Measurements from ENCODE around the gene LRP5.
"Not testable (repeated sequence)": the region's sequence is repeated elsewhere in the genome, so short reads cannot be mapped to it uniquely, and the experiment has no call there.

LRP5 gene

DNA sequence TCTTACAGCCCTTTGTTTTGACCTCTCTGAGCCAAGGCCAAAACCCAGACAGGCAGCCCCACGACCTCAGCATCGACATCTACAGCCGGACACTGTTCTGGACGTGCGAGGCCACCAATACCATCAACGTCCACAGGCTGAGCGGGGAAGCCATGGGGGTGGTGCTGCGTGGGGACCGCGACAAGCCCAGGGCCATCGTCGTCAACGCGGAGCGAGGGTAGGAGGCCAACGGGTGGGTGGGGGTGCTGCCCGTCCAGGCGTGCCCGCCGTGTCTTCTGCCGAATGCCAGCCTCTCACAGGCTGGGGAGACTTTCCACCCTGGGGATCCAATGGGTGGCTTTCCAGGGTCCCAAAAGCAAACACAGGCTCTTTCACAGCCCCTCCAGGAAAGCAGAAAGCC, 111.1 kb downstream of the LRP5 start:
- no peak for DNase-seq (ENCODE audit: low read depth)

DNA sequence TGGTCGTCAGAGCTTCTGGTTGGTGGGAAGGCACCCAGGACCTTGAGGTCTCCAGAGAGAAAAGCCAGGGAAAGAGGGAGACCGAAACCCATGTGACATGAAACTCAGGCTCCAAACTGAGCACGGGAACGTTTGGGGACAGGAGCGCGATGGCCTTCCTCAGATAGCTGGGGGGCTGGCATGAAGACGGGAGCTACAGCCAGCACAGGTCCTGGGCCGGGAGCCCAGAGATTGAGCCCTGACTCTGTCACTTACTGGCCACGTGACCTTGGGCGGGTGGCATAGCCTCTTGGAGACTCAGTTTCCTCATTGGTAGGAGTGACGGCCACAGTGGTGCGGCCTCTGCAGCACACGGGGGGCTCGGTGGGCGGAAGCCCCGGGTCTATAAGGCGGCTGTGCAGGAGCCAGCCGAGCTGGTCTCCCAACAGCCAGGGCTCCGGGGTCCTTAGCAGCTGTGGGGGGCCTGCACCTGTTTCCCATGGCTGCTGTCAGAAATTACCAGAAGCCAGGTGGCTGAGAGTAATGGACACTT, 111.8 kb downstream of the LRP5 start:
- no peak for DNase-seq (ENCODE audit: low read depth)

DNA sequence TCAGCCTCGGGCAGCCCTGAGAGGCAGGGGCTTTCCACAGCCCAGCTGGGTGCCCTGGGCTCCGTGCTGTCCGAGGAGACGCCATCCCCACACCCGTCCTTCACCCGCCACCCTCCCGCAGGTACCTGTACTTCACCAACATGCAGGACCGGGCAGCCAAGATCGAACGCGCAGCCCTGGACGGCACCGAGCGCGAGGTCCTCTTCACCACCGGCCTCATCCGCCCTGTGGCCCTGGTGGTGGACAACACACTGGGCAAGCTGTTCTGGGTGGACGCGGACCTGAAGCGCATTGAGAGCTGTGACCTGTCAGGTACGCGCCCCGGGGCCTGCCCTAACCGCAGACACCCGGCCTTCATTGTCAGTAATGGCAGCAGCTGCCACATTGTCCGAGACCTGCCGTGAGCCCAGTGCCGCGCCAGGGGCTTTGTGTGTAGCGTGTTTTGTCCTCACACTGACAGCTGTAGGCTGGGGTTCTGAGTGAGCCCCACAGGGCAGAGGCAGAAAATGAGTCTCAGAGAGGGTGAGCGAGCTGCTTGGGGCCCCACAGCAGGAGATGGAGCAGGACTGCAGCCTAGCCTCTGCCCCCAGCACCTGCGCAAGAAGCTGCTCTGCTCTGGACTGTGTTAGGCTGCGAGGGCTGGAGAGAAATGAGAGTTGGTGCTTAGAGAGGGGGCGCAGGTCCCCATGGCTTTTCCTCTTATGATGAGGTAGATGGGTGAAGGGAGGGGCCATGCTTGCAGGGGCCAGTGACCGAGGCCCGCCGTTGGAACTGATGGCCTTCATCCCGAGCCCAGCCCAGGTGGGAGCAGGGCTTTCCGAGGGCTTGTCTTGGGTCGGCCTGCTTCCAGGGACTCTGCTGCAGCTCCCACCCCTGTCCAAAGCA, 112.8 kb downstream of the LRP5 start:
- no peak for DNase-seq (ENCODE audit: low read depth)

DNA sequence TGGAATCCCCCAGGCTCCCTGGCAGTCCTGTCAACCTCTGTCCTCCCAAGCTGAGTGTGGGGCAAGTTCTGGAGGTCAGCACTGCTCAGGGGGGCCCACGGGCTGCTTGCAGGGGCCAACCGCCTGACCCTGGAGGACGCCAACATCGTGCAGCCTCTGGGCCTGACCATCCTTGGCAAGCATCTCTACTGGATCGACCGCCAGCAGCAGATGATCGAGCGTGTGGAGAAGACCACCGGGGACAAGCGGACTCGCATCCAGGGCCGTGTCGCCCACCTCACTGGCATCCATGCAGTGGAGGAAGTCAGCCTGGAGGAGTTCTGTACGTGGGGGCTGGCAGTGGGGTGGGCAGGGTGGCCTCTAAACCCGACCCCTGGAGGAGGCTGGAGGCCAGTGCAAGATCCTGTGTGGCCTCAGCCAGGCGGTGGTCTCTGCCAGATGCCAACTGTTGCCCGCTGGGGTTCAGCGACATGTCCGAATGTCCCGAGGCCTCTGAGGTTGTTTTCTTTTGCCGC, 113.5 kb downstream of the LRP5 start:
- no peak for DNase-seq (ENCODE audit: low read depth)

DNA sequence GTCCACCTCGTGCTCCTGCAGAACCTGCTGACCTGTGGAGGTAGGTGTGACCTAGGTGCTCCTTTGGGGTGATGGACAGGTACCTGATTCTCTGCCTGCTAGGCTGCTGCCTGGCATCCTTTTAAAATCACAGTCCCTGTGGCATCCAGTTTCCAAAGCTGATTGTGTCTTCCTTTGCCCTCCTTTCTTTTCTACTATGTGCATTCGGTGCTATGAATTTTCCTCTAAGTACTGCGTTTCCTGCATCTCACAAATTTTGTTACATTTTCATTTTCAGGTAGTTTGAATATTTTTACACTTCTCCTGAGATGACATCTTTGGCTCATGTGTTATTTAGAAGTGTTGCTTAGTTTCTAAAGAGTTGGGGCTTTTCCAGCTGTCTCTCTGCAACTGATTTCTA, 117.3 kb downstream of the LRP5 start:
- DNase-seq (ENCODE audit: low read depth), result no peak

DNA sequence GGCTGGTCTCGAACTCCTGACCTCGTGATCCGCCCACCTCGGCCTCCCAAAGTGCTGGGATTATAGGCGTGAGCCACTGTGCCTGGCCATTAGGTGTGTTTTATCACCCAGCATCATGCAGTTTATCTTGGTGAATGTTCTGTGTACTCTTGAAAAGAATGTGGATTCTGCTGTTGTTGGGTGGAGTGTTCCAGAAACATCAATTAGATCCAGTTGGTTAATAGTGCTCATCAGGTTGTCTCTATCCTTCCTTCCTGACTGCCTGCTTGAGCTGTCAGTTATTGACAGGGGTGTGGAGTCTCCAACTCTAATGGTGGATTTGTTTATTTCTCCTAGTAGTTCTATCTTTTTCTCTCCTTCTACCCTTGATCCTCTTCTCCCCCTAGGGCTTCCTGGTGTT, 118.0 kb downstream of the LRP5 start:
- DNase-seq (ENCODE audit: low read depth), result no peak

DNA sequence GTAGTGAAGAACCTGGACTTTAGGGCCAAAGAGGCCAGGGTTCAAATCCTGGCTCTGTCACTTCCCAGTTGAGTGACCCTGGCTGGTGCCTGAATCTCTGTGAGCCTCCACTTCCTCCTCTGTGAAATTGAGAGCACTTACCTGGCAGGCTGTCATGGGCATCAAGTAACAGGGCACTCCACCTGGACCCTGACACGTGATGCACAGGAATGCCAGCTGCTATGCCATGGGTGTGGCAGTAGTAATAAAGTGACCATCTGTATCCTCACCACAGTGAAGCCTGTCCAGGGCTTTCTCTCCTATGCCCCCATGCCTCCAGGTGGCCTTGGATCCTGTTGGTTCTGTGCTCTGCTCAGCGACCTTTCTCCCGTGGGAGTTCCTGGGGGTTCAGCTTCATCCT, 118.4 kb downstream of the LRP5 start:
- no peak for DNase-seq (ENCODE audit: low read depth)

DNA sequence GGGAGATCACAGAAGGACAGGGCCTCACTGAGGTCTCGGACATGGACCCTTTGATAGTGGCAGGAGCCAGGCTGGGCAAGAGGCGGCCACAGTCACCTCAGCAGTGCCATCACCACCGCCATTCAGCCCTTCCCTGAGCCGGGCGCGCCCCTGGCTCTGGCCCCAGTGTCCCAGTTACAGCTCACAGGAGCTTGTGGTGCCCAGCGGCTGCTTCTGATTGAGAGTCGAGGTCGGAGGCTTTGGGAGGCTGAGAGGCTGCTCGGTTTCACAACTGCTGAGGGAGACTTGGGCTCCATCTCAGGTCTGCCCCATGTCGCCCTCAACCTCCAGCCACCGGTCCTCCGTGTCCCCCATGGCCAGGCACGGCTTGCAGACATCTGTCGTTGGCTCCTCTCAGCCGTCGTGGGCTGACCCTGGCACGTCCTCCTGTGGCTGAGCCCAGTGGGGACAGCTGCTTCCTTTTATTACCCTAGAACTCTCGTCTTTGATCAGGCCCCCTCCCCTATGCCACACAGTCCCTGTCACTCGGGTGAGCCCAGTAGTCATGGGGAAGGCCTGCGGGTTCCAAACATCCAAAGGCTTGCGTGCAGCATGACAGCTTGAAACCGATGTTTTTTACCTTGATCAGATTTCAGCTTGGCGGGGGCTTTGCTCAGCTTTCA, 119.7 kb downstream of the LRP5 start:
- DNase-seq (ENCODE audit: low read depth), result no peak

DNA sequence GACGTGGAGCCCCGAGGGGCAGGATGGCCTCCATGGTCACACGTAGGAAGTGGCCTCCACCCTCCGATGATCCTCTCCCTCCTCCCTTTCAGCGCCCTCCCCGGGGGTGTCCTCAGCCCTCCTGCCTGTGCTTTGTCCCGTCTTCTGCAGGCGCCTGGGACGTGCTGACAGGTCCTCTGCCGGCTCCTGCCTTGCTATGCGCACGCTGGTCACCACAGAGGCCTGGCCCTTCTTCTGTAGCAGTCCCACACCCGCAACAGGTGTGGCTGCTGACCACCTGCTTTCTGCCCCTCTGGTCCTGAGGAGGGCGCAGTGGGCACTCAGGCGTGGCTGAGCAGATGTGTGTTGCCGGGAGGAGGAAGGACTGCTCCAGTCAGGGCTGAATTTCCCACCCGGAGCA, 120.5 kb downstream of the LRP5 start:
- DNase-seq (ENCODE audit: low read depth), result no peak

DNA sequence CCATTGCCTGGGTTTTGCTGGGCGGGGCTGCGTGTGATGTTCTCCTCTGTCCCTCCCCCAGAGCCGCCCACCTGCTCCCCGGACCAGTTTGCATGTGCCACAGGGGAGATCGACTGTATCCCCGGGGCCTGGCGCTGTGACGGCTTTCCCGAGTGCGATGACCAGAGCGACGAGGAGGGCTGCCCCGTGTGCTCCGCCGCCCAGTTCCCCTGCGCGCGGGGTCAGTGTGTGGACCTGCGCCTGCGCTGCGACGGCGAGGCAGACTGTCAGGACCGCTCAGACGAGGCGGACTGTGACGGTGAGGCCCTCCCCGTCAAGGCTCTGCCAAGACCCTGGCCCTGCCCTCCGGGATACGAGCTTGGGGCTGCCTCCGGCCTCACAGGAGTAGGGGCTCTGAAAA, 121.2 kb downstream of the LRP5 start:
- DNase-seq (ENCODE audit: low read depth), result no peak

DNA sequence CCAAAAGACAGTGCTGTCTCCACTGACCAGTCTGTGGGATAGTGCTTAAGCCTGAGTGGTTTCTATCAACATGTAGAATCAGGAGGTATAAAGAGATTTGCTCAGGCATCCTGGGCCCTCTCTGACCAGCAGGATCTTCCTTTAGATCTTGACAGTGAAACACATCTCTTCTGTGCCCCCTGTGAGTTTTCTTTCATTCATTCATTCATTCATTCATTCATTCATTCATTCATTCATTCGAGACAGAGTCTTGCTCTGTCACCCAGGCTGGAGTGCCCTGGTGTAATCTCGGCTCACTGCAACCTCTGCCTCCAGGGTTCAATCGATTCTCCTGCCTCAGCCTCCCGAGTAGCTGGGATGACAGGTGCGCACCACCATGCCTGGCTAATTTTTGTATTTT, 121.8 kb downstream of the LRP5 start:
- DNase-seq (ENCODE audit: low read depth), result not testable (repeated sequence)

DNA sequence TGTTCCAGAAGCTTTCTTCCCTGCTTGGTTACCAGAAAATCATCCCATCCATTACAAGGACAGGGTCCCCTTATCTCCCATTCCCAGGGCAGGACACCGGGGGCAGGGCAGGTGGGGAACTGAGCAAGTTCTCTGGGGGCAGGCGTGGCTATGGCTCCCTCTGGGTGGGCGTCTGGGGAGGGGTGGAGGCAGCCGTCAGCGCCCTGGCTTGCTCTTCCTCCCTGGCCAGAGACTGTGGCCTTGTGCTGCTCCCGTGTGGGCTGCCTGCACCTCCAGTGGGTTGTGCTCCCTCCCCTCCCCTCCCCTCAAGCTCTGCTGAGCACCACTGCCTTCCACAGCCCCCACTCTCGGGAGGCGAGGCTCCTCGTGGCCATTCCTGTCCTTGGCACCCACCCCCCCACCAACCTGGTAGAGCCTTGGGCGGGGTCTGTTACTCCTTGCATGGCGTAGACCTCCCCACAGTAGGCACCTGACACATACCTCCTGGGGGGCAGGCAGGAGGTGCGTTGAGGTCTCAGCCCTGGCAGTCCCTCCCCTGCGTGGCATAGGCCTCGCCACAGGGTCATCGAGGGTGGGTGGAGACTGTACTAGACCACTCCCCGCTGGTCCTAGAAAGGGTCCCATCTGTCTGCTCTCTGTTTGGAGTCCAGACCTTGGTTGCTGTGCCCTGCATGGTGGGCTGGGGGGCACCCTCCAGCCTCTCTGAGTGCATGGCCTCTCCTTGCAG, 123.9 kb downstream of the LRP5 start:
- no peak for DNase-seq (ENCODE audit: low read depth)

DNA sequence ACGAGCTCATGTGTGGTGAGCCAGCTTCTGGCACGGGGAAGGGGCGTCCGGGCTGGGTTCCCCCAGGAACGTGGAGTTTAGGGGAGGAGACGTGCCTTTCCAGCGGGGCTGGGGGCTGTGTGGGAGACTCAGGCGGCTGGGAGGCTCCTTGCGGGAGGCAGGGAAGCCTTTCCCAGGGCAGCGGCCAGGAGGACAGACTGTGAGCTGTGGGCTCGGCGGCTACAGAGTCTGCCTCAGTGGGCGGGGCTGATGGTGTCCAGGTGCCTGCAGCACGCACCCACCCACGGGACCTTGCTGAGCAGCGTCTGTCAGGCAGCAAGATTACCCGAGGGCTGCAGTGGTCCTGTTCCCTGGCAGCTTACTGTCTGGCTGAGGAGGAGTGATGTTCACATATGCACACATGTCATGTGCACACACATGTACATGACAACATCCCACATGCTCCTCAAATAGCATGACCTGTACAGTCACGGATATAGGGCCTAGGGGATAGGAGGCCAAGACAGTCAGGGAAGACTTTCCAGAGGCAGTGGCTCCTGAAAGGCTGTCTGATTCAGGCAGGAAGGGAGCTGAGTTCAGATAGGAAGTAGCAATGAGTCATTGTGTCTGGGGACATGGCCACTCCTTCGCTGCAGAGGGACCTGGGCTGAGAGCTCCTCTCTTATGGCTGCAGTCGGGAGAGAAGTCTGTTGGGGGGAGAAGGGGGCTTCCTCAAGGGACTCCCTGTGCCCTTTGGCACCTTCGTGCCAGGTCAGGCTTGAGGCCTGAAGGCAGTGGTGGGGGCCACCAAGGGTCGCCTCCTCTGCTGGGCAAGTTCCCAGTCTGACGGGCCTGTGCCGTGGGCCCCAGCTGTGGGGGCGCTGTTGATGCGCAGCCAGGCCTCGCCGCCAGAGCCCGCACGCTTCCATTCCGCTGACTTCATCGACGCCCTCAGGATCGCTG, 124.9 kb downstream of the LRP5 start:
- DNase-seq (ENCODE audit: low read depth), result peak; percentile 84

DNA sequence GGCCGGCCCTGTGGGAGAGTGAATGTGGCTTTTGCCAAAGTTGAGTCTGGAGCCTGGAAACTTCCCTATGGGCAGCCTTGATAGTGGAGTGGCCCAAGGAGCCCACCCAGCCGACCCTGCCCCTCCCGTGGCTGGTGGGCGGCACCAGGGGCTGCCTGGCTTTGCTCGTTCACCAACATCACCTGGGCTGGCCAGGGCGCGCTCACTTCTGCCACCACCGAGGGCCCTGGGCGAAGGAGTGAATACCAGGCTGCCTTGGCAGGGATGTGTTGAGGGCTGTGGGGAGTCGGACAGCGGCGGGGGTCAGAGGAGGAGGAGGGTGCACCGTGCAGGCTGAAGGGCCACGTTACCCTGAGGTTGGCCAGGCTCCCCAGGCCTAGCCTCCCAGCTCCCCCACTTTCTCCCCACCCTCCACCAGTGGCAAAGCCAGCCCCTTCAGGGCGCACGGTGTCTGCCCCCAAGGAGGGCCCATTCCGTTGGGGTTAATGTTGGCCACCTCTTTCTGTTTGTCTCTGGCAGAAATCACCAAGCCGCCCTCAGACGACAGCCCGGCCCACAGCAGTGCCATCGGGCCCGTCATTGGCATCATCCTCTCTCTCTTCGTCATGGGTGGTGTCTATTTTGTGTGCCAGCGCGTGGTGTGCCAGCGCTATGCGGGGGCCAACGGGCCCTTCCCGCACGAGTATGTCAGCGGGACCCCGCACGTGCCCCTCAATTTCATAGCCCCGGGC, 125.7 kb downstream of the LRP5 start:
- no peak for DNase-seq (ENCODE audit: low read depth)

DNA sequence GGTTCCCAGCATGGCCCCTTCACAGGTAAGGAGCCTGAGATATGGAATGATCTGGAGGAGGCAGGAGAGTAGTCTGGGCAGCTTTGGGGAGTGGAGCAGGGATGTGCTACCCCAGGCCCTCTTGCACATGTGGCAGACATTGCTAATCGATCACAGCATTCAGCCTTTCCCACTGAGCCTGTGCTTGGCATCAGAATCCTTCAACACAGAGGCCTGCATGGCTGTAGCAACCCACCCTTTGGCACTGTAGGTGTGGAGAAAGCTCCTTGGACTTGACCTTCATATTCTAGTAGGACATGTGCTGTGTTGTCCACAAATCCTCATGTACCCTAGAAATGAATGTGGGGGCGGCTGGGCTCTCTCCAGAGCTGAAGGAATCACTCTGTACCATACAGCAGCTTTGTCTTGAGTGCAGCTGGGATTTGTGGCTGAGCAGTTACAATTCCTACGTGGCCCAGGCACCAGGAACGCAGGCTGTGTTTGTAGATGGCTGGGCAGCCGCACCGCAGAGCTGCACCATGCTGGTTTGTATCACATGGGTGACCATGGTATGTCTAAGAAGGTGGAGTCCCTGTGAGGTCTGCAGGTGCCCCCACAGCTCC, 126.4 kb downstream of the LRP5 start:
- no peak for DNase-seq (ENCODE audit: low read depth)

DNA sequence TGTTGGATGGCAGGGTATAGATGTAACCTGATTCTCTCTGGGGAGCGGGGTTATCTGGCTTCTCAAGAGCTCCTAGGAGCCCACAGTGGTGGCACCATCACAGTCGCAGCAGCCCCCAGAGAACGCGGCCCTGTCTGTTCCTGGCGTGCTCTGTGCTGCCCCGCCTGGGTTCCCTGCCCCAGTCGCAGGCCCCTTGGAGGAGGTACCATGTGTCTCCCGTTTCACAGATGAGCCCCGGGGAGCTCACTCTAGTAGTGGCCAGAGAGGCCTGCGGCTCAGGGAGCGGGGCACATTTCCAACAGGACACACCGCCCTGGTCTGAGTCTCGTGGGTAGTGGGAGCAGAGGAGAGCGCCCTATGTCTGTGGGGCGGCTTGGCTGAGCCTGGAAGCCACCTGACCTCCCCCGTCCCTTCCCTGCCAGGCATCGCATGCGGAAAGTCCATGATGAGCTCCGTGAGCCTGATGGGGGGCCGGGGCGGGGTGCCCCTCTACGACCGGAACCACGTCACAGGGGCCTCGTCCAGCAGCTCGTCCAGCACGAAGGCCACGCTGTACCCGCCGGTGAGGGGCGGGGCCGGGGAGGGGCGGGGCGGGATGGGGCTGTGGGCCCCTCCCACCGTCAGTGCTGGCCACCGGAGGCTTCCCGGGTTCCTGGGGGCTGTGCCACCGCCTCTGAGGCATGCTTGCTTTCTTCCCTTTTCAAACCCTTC, 127.1 kb downstream of the LRP5 start:
- no peak for DNase-seq (ENCODE audit: low read depth)

DNA sequence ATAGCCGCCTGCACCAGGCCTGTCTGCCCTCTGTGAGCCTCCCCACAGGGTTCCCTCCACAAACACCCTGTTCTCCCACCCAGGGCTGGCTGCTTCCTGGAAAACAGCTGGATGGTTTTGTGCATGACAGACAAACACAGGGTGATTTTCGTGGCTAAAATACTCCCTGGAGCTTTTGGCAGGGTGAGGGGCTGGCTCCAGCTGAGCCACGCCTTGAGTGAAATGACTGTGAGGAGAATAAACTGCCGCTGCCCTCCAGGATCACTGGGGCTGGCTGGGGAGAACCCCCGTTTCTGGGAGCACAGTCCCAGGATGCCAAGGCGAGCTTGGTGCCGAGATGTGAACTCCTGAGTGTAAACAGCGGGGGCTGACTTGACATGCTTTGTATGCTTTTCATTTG, 127.8 kb downstream of the LRP5 start:
- no peak for DNase-seq (ENCODE audit: low read depth)

DNA sequence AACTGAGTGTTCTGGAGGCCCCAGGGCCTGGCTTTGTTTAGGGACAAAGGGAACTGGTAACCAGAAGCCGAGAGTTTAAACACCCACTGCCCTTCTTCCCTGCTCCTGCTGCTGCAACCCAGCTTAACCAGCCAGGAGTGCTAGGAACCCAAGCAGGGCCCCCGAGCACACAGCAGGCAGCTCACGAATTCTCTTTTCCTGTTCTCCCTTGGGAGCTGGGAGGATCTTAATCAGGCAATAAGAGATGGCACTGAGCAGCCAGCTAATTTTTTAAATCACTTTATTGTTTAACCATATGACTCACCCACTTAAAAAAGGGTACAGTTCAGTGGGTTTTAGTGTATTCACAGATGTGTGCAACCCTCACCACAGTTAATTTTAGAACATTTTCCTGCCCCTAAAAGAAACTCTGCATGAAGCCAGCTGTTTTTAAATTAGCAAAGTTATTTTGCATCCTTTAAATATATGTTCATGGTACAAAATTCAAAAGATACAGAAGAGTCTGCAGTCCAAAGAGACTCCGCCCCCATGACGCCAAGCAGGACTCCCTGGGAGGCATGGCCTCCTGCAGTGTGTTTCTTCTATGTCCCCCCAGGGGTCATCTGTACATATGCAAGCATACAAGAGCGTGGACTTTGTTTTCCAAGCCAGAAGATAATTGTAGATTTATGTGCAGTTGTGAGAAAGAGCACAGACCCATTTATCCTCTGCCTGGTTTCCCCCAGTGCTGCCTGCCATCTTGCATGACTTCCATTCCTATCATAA, 129.3 kb downstream of the LRP5 start:
- DNase-seq (ENCODE audit: low read depth), result peak; percentile 72

DNA sequence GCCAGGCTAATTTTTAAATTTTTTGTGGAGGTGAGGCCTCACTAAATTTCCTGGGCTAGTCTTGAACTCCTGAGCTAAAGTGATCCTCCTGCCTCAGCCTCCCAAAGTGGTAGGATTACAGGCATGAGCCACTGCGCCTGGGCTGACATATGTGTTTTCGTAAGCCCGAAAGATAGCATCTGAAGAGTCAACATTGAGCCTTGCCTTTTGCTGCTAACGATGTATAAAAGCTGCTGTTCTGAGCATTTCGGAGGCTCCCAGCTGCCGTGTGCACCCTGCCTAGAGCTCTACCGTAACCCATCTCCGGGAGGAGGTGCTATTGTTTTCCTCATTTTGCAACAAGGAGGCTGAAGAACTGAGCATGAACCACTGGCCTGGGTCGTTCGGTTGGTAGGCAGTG, 130.0 kb downstream of the LRP5 start:
- no peak for DNase-seq (ENCODE audit: low read depth)
